NOMO-1 (cell line): ENCODE measurements around the gene TTC19.

Source experiments
- DNase-seq, 2 experiments: peaks; one replicate each; lab custom pipeline; 2025; ENCODE audit not compliant: unreplicated experiment in 2 of 2; lab: John Stamatoyannopoulos, UW

Gene TTC19

GRCh38 chr17:15999141-15999973, at the start of gene TTC19, which contains the start of gene ZSWIM7:
TSS of gene TTC19 (plus strand) at chr17:15999824. CDS start at chr17:15999849, 25 bp downstream.
TSS of gene ZSWIM7 (minus strand) at chr17:15999704. CDS start at chr17:15999594, 110 bp downstream.
- DNase-seq: peak; percentile 94 to 96

DNA sequence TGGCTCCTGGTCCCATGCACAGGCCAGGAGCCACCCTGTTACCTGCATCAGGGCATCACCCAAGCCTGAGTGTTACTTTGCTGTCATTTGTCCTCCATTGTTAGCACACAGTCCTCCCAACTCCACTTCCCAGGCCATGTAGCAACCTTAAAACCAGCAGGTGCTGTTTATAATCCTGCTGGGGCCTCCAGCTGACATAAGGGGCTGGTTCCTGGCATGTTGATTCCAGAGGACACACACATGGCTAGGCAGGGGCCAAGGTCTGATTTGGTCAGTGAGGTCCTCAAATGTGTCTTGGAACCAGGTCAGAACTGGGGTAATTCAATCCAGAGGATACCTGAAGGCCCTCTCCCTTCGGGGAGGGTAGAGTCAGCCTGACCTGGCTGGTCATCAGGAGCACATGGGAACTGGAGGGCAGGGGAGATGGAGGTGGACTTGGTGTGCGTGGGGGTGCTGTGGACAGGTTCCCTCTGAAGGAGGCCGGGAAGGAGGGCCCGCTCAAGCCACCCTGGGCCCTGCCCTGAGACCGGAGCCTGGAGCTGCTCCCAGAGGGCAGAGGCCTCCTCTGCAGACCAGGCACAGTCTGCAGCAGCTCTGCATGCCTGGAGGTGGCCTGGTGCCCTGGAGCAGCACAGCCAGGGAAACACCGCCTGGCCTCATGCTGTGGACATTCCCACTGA, 48.1 kb upstream of the TTC19 start:
- no peak for DNase-seq

DNA sequence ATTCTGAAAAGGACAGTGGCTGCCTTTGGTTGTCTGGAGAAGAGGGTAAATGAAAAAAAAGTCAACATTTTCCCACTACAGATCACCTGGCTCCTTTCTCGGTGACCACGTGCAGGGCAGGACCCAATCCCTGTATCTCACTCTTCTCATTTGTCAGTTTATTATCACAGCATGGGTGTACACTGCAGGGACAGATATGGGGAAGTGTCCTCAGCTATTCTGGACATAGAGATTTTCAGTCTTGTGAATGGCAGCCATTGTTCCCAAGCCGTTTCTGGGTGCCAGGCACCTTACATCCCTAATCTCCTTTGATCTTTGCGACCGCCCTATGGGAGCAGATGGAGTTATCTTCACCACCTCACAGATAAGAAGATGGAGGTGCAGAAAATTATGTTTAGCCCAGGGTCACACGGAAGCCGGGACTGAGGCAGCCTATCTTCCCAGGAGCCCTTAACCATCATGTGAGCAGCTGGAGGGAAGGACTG, 47.5 kb upstream of the TTC19 start:
- DNase-seq: no peak

DNA sequence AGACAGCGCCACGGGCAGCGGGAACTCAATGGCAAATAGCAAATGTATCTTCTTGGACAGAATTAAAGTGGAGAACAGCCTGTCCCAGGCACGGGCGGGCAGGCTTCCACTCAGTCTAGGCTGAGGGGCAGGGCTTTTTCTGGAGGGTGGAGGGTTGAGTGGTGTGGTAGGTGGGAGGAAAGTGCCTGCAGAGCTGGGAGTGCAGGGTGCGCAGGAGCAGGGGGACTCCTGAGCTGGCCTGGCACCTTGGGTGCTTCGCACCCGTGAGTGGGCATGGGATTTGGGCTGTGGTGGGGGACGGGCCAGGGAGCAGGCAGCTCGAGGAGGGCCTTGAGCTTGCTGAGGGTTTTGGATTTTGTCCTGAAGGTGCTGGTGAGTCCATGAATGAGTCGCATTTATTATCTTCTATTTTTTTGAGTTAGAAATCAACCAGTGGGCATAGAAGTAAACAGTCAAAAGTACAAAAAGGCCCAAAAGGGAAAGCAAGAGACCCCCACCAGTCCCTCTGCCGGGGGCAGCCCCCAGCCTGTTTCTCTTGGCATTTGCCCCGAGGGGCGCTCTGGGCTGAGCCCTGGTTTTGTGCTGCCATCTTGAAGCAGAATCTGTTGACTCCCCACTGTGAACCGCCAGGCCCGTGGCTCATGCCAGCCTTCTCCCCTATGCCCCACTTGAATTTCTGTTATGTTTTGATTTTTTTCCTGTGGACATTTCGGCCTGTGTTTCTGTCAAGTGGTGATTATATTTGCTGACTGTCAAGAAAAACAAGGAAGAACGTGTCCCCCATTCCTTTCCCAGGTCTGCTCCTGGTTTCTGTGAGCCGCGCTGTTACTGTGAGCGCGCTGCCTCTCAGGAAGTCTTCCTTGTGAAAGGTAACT, 46.5 kb upstream of the TTC19 start:
- DNase-seq: no peak

GRCh38 chr17:15954222-15954621, 45.4 kb upstream of the TTC19 start:
- DNase-seq: no peak

DNA sequence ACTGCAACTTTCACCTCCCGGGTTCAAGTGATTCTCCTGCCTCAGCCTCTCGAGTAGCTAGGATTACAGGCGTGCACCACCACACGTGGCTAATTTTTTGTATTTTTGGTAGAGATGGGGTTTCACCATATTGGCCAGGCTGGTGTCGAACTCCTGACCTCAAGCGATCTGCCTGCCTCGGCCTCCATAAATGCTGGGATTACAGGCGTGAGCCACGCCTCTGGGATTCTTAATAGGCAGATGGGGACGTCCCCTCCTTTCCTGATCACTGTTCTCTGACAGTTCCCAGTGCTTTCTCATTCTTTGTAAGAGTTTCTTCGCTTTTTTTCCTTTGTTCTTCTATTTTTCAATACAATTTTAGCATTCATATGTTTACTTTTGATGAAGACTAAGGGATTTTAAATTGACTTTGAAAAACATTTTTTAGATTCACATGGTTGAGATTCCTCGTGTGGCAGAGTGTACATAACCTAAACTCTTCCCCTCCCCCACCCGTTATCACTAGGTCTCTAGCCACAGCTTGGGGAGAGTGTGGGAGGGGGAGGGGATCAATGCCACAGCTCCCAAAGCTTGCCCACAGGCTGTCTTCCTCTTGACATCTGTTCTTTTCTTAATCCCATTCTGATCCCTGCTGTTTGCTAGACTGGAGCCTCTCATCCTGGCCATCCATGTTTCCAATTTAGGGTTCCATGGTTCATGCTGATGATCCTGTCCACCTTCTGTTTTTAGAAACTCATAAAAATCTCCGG, 43.7 kb upstream of the TTC19 start:
- peak in 1 of 2 experiments; percentile 22 for DNase-seq

GRCh38 chr17:15957206-15957605, 42.4 kb upstream of the TTC19 start:
- DNase-seq: no peak

DNA sequence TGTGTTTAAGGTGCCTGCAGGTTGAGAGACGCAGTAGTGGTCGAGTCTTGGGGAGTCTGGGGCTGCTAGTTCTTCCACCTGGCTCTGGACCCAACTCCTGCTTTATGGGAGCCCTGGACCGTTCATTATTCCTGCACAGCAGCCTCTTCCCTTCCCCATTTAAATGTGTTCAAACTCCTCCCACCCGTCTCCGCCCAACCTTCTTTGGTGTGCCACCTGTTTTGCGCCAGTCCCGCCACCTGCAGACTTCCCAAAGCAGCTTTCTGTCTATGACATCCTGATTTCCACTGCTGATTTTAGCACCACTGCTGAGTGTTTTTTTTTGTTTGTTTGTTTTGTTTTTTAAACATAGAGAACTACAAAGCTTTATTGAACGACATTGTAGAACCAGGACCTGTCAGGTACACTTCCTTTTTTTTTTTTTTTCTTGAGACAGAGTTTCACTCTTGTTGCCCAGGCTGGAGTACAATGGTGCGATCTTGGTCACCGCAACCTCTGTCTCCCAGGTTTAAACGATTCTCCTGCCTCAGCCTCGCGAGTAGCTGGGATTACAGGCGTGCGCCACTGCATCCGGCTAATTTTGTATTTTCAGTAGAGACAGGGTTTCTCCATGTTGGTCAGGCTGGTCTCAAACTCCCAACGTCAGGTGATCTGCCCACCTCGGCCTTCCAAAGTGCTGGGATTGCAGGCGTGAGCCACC, 41.9 kb upstream of the TTC19 start:
- no peak for DNase-seq

DNA sequence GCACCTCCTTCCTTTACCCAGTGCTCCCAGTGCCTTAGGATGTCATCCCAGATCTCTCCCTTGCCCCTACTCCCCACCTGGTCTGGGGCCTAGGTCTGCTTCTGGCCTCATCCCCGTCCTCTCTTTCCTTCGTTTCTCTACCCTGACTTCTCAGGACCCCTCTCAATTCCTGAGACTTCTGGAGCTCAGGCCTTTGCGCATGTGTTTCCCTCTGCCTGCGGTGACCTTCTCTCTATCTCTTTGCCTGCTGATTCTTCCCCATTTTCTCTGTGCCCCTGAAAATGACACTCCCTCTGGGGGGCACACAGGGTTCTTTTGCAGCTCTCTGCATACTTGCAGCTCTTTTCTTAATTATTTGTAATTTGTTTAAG, 41.2 kb upstream of the TTC19 start:
- DNase-seq: no peak

GRCh38 chr17:15963670-15964110, 35.9 kb upstream of the TTC19 start:
- DNase-seq: no peak

DNA sequence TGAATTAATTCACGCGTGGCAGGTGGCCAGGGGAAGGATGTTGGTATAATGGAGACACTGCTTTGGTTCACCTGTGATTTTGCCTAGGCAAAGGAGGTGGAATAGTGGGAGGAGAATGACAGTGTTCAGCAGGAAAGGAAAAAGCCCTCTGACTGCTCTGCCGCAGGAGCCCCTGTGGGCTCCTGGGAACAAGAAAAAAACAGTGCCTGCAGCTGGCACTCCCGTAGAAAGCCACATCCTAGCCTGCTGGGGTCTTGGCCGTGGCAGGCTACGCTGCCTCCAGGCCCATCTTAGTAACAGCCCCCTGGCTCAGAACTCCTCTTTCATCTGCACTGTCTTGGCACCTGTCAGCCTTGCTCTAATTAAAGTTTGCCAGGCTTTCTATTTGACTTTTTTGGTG, 34.1 kb upstream of the TTC19 start:
- DNase-seq: no peak

DNA sequence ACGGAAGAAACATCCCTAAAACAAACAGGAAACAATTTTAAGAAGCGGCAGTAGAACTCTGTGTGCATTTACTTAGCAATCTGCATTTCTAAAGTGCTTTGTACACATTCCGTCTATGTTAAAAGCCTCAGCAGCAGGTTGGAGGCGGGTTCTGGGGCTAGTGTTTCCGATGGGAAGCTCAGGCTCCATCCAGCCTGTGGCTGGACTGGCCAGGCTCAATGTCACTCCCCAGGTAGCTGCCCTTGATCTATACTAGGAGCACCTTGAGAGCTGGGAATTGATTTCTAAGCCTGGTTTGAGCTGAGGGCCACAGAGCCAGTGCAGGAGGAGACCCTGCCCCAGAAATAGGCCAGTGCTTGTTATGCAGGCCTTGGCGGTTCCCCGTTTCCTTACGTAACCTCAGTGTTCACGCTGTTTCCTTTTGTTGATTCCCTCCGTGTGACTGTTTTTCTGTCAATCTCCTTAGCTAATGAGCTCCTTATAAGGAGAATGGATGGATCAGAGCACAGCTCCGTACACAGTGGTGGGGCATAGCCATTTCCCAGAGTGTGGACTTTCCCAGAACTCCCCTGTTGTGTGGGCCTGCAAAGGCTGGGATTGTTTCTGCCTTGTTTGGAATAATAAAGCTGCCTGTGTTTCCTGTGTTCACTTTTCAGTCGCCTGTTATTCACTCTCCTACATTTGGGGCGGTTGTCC, 33.3 kb upstream of the TTC19 start:
- DNase-seq: peak; percentile 14 to 46

DNA sequence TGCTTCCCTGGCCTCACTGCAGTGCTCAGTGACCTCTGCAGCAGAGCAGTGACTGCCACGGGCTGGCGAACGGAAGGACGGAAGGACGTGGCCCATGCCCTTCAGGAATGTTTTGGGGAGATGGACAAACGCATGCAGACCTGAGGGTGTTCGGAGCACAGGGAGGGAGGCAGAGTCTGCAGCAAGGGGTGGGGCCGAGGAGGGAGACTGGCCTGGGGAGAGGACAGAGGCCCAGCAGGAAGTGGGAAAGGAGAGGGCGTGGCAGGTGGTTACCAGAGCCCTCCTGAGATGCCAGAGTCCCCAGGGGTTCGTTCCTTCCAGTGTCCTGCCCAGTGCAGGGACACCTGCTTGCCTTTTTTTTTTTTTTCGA, 32.8 kb upstream of the TTC19 start:
- peak in 1 of 2 experiments; percentile 10 for DNase-seq

DNA sequence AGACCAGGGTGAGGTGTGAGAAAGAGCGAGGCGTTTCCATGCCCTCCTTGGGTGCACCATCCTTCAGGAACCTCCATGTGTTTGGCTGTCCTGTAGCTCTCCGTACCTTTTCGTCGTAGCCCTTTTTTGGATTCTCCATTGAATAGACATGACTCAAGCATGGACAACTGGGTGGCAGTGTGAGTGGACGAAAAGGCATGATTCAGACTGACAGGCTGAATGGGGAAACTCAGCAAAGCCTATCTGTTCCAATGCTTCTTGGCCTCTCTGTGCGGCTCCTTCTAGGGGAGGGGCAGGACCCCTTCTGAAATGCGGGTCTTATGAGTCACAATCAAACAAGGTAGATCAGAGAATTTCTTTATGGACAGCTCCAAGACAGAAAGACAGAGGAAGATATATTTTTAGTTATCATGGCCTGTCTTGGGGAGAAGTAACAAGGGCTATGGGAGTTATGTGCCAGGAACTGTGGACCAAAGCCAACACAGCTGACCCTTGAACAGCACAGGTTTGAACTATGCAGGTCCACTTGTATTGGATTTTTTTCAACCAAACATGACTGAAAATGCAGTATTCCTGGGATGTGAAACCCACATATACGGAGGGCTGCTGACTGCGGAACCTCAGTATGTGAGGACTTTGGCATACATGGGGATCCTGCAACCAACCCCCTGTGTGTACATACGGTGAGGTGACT, 31.8 kb upstream of the TTC19 start:
- DNase-seq: no peak

GRCh38 chr17:15969463-15969862, 30.2 kb upstream of the TTC19 start:
- DNase-seq: no peak

GRCh38 chr17:15970500-15970899, 29.1 kb upstream of the TTC19 start:
- DNase-seq: no peak

GRCh38 chr17:15971098-15971678, 28.4 kb upstream of the TTC19 start:
- DNase-seq: peak; percentile 26 to 54

DNA sequence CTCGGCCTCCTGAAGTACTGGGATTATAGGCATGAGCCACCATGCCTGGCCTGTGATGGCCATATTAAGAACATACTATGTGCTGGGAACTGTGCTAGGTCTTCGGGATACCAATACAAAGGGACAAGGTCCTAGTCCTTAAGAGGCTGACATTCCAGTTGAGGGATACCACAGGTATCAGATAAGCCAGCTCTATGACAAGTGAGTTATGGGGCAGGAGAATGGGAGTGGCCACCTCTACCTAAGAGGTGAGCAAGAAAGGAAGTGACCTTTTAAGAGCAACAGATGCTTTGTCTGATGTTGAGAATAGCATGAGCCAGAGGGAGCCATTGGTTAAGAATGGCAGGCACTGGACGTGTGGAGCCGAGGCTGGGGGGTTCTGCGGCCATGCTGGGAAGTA, 27.7 kb upstream of the TTC19 start:
- DNase-seq: no peak
